HepG2 (cell line): ENCODE results near the gene TSPAN32. TPM values are rescaled to one million over a fixed set of nuclear protein-coding genes. Genes with fewer than 3 reads are reported as not detected.

Experiments
- AKAP8 ChIP-seq: sonication (generic); formaldehyde crosslinking; IDR thresholded peaks from 2 replicates; pipeline ENCODE4 v1.5.1; 2020; ENCODE audit warnings: mild to moderate bottlenecking, missing genetic modification reagents
- ARHGAP35 ChIP-seq: sonication (generic); formaldehyde crosslinking; IDR thresholded peaks from 2 replicates; pipeline ENCODE4 v1.9.0; 2022; ENCODE audit warnings: mild to moderate bottlenecking, inconsistent platforms, moderate library complexity, missing genetic modification reagents, borderline replicate concordance
- ETS1 ChIP-seq: sonication (generic); formaldehyde crosslinking; IDR thresholded peaks from 2 replicates; pipeline ENCODE4 v1.4.0; 2020; ENCODE audit warnings: missing genetic modification reagents
- FOXO1 ChIP-seq: sonication (generic); formaldehyde crosslinking; IDR thresholded peaks from 2 replicates; pipeline ENCODE4 v1.4.0; 2020; ENCODE audit warnings: missing genetic modification reagents
- HCFC1 ChIP-seq: fragments of 150-350 bp; IDR thresholded peaks from 2 replicates; pipeline ENCODE4 v1.6.1; 2014; ENCODE audit warnings: low read depth, low read length
- HMGXB4 ChIP-seq, 2 experiments: sonication (generic) in 1 of 2; formaldehyde crosslinking in 1 of 2; IDR thresholded peaks; 2 replicates each; pipeline versions ENCODE4 v1.4.0 to v1.6.1; 2018 to 2020; ENCODE audit warnings: missing genetic modification reagents in 2 of 2, borderline replicate concordance in 1 of 2, low read depth in 1 of 2, mild to moderate bottlenecking in 1 of 2, missing biosample characterization in 1 of 2
- KDM5A ChIP-seq: fragments of 200-600 bp; sonication (generic); IDR thresholded peaks from 2 replicates; pipeline ENCODE4 v1.7.0; 2018; ENCODE audit warnings: antibody characterized with exemption, mild to moderate bottlenecking, low read length, borderline replicate concordance
- KLF13 ChIP-seq: sonication (generic); formaldehyde crosslinking; IDR thresholded peaks from 2 replicates; pipeline ENCODE4 v1.4.0; 2020; ENCODE audit warnings: mild to moderate bottlenecking, missing genetic modification reagents
- NR2C2 ChIP-seq: sonication (generic); formaldehyde crosslinking; IDR thresholded peaks from 2 replicates; pipeline ENCODE4 v1.4.0; 2020; ENCODE audit warnings: missing genetic modification reagents, mild to moderate bottlenecking, moderate library complexity, borderline replicate concordance
- SRF ChIP-seq: IDR thresholded peaks from 2 replicates; pipeline ENCODE4 v1.6.1; 2011; ENCODE audit warnings: mild to moderate bottlenecking, low read depth, low read length, moderate library complexity
- ZNF160 ChIP-seq: sonication (generic); formaldehyde crosslinking; IDR thresholded peaks from 2 replicates; pipeline ENCODE4 v1.8.0; 2022; ENCODE audit warnings: mild to moderate bottlenecking, inconsistent platforms, missing genetic modification reagents
- ZNF3 ChIP-seq: IDR thresholded peaks from 2 replicates; pipeline ENCODE4 v1.7.0; 2017; ENCODE audit warnings: inconsistent platforms
- ZNF670 ChIP-seq: sonication (generic); formaldehyde crosslinking; IDR thresholded peaks from 2 replicates; pipeline ENCODE4 v1.8.0; 2022; ENCODE audit warnings: mild to moderate bottlenecking, missing genetic modification reagents, borderline replicate concordance
- ZNF713 ChIP-seq: sonication (generic); formaldehyde crosslinking; IDR thresholded peaks from 2 replicates; pipeline ENCODE4 v1.4.0; 2020; ENCODE audit warnings: mild to moderate bottlenecking, missing genetic modification reagents
- polyA plus RNA-seq, 8 experiments: library from polyadenylated mRNA; depleted of rRNA in 3 of 8; stranded (reverse) in 7 of 8; unstranded in 1 of 8; fragments of >200 nt; fragmentation: Illumina TruSeq in 4 of 8; extraction: Trizol in 4 of 8; gene quantifications; 2 replicates each; pipeline versions ENCODE4 v1.2.1 to v1.2.3, GENCODE V29; 2011 to 2016; ENCODE audit warnings: low read depth in 4 of 8, missing spikeins in 1 of 8, mixed read lengths in 1 of 8; ENCODE audit not compliant: insufficient read depth in 1 of 8
- total RNA-seq, 5 experiments: library from RNA; depleted of rRNA; stranded (reverse); fragments of >200 nt; fragmentation: Illumina TruSeq; extraction: Trizol; gene quantifications; 2 replicates each; pipeline ENCODE4 v1.2.3, GENCODE V29; 2016; ENCODE audit warnings: low read depth in 1 of 5
- TF ChIP-seq, protein P1 (sequence below): sonication (generic); formaldehyde crosslinking; conservative IDR thresholded peaks from 2 replicates; pipeline ENCODE4 v1.4.0; 2020; ENCODE audit warnings: missing genetic modification reagents
- TF ChIP-seq, protein P2 (sequence below): IDR thresholded peaks from 2 replicates; pipeline ENCODE4 v1.6.1; 2016; ENCODE audit warnings: missing compliant biosample characterization, missing genetic modification reagents, borderline replicate concordance
- TF ChIP-seq, protein P3 (sequence below), 2 experiments: fragments of 450-650 bp in 1 of 2; sonication (generic) in 1 of 2; formaldehyde crosslinking; IDR thresholded peaks; 2 replicates each; pipeline versions ENCODE4 v1.5.0 to v1.8.0; 2020 to 2022; ENCODE audit warnings: mild to moderate bottlenecking in 1 of 2, missing genetic modification reagents in 1 of 2
- TF ChIP-seq, protein P4 (sequence below): sonication (generic); formaldehyde crosslinking; IDR thresholded peaks from 2 replicates; pipeline ENCODE4 v1.5.0; 2020; ENCODE audit warnings: missing genetic modification reagents, mild to moderate bottlenecking, borderline replicate concordance

The TSPAN32 gene
- total and polyA plus RNA-seq, 2 of the 13 experiments (the other 11 are each of a cell fraction or from before 2014, with no cell fraction given) = 0.09 to 0.70 TPM

GRCh38 chr11:2268729-2269600 is 32.8 kb upstream of the TSPAN32 start (continued):
- 0 out of 4 replicates have a peak, but pooled peaks of 1 of the 2 experiments have one; percentile 42 for TF ChIP-seq HMGXB4 (CRISPR knock-in tag; IDR thresholded peaks at IDR 0.05; ENCODE audit: borderline replicate concordance in 1 of 2, low read depth in 1 of 2)
- TF ChIP-seq ZNF160 (CRISPR knock-in tag) = no peak
- TF ChIP-seq, protein P1, sequence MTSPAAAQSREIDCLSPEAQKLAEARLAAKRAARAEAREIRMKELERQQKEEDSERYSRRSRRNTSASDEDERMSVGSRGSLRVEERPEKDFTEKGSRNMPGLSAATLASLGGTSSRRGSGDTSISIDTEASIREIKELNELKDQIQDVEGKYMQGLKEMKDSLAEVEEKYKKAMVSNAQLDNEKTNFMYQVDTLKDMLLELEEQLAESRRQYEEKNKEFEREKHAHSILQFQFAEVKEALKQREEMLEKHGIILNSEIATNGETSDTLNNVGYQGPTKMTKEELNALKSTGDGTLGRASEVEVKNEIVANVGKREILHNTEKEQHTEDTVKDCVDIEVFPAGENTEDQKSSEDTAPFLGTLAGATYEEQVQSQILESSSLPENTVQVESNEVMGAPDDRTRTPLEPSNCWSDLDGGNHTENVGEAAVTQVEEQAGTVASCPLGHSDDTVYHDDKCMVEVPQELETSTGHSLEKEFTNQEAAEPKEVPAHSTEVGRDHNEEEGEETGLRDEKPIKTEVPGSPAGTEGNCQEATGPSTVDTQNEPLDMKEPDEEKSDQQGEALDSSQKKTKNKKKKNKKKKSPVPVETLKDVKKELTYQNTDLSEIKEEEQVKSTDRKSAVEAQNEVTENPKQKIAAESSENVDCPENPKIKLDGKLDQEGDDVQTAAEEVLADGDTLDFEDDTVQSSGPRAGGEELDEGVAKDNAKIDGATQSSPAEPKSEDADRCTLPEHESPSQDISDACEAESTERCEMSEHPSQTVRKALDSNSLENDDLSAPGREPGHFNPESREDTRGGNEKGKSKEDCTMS (CRISPR knock-in tag) = no peak
- TF ChIP-seq NR2C2 (CRISPR knock-in tag) = no peak
- TF ChIP-seq KDM5A = no peak
- peak; percentile 41; the same call in 1 of the 2 replicates for TF ChIP-seq AKAP8 (CRISPR knock-in tag)
- no peak; the same call in 1 of the 2 replicates for TF ChIP-seq FOXO1 (CRISPR knock-in tag)
- no peak for TF ChIP-seq ZNF713 (CRISPR knock-in tag)
- TF ChIP-seq, protein P2, sequence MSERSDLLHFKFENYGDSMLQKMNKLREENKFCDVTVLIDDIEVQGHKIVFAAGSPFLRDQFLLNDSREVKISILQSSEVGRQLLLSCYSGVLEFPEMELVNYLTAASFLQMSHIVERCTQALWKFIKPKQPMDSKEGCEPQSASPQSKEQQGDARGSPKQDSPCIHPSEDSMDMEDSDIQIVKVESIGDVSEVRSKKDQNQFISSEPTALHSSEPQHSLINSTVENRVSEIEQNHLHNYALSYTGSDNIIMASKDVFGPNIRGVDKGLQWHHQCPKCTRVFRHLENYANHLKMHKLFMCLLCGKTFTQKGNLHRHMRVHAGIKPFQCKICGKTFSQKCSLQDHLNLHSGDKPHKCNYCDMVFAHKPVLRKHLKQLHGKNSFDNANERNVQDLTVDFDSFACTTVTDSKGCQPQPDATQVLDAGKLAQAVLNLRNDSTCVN (CRISPR knock-in tag) = no peak
- no peak for TF ChIP-seq HCFC1
- TF ChIP-seq ZNF3 = no peak
- TF ChIP-seq ZNF670 (CRISPR knock-in tag) = no peak
- TF ChIP-seq, protein P3, sequence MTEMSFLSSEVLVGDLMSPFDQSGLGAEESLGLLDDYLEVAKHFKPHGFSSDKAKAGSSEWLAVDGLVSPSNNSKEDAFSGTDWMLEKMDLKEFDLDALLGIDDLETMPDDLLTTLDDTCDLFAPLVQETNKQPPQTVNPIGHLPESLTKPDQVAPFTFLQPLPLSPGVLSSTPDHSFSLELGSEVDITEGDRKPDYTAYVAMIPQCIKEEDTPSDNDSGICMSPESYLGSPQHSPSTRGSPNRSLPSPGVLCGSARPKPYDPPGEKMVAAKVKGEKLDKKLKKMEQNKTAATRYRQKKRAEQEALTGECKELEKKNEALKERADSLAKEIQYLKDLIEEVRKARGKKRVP (CRISPR knock-in tag; IDR thresholded peaks at IDR 0.05) = peak in 1 of 2 experiments; percentile 73; a peak in 2 of 4 replicates
- no peak for TF ChIP-seq SRF
- no peak for TF ChIP-seq ARHGAP35 (CRISPR knock-in tag)
- TF ChIP-seq ETS1 (CRISPR knock-in tag) = no peak
- TF ChIP-seq, protein P4, sequence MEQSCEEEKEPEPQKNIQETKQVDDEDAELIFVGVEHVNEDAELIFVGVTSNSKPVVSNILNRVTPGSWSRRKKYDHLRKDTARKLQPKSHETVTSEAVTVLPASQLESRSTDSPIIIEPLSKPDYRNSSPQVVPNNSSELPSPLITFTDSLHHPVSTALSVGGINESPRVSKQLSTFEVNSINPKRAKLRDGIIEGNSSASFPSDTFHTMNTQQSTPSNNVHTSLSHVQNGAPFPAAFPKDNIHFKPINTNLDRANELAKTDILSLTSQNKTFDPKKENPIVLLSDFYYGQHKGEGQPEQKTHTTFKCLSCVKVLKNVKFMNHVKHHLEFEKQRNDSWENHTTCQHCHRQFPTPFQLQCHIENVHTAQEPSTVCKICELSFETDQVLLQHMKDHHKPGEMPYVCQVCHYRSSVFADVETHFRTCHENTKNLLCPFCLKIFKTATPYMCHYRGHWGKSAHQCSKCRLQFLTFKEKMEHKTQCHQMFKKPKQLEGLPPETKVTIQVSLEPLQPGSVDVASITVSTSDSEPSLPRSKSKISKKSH = peak; percentile 20; the same call in 1 of the 2 replicates
- no peak for TF ChIP-seq KLF13 (CRISPR knock-in tag)
